H9 (cell line): Measurements from ENCODE around the gene PLLP. TPM values are rescaled to one million over a fixed set of nuclear protein-coding genes. Genes with fewer than 3 reads are reported as not detected.

Experiments used
- DNase-seq: peaks from one replicate; pipeline ENCODE4 v3.0.0-alpha.2; 2017
- H2AFZ ChIP-seq: one replicate; pipeline ENCODE4 v1.6.1; 2013; ENCODE audit warnings: mild to moderate bottlenecking, low read length, control low read depth, moderate library complexity
- H2AK5ac ChIP-seq: 2 replicates; pipeline ENCODE4 v1.6.1; 2013; ENCODE audit warnings: low read length, control low read depth, mixed read lengths; ENCODE audit not compliant: insufficient read length
- H2BK120ac ChIP-seq: one replicate; pipeline ENCODE4 v1.6.1; 2013; ENCODE audit warnings: low read depth, mild to moderate bottlenecking, low read length, control low read depth, inconsistent platforms; ENCODE audit not compliant: poor library complexity, severe bottlenecking
- H2BK12ac ChIP-seq: 2 replicates; pipeline ENCODE4 v1.6.1; 2013; ENCODE audit warnings: low read length, control low read depth, mixed read lengths, low read depth; ENCODE audit not compliant: insufficient read length
- H2BK15ac ChIP-seq: 2 replicates; pipeline ENCODE4 v1.6.1; 2013; ENCODE audit warnings: low read depth, low read length, control low read depth
- H2BK20ac ChIP-seq: one replicate; pipeline ENCODE4 v1.6.1; 2013; ENCODE audit warnings: low read depth, mild to moderate bottlenecking, low read length, control low read depth, inconsistent platforms; ENCODE audit not compliant: poor library complexity, severe bottlenecking
- H2BK5ac ChIP-seq: 2 replicates; pipeline ENCODE4 v1.6.1; 2013; ENCODE audit warnings: low read length, control low read depth, mixed read lengths; ENCODE audit not compliant: insufficient read length
- H3K14ac ChIP-seq: 2 replicates; pipeline ENCODE4 v1.6.1; 2013; ENCODE audit warnings: low read length, control low read depth; ENCODE audit not compliant: insufficient read depth
- H3K18ac ChIP-seq: 2 replicates; pipeline ENCODE4 v1.6.1; 2013; ENCODE audit warnings: low read depth, mild to moderate bottlenecking, mixed read lengths, low read length, control low read depth; ENCODE audit not compliant: insufficient read length
- H3K23ac ChIP-seq: 2 replicates; pipeline ENCODE4 v1.6.1; 2013; ENCODE audit warnings: low read length, control low read depth, mixed read lengths, low read depth; ENCODE audit not compliant: insufficient read length
- H3K23me2 ChIP-seq: 2 replicates; pipeline ENCODE4 v1.6.1; 2013; ENCODE audit warnings: low read depth, mild to moderate bottlenecking, mixed read lengths, low read length, control low read depth; ENCODE audit not compliant: insufficient read length, poor library complexity, severe bottlenecking
- H3K27ac ChIP-seq: 2 replicates; pipeline ENCODE4 v1.5.1; 2013; ENCODE audit warnings: low read length, control low read depth, mixed read lengths, low read depth; ENCODE audit not compliant: insufficient read length
- H3K27me3 ChIP-seq: 2 replicates; pipeline ENCODE4 v1.6.1; 2013; ENCODE audit warnings: low read length, control low read depth, inconsistent platforms; ENCODE audit not compliant: insufficient read depth
- H3K4ac ChIP-seq: 2 replicates; pipeline ENCODE4 v1.6.1; 2013; ENCODE audit warnings: low read depth, mild to moderate bottlenecking, control low read depth, inconsistent platforms, low read length, moderate library complexity
- H3K4me1 ChIP-seq: 2 replicates; pipeline ENCODE4 v1.6.1; 2013; ENCODE audit warnings: low read length, control low read depth, inconsistent platforms; ENCODE audit not compliant: insufficient read depth
- H3K4me2 ChIP-seq: 2 replicates; pipeline ENCODE4 v1.6.1; 2013; ENCODE audit warnings: low read length, control low read depth, mixed read lengths; ENCODE audit not compliant: insufficient read length, insufficient read depth
- H3K56ac ChIP-seq: 2 replicates; pipeline ENCODE4 v1.6.1; 2013; ENCODE audit warnings: low read depth, mild to moderate bottlenecking, mixed read lengths, low read length, control low read depth; ENCODE audit not compliant: insufficient read length
- H3K79me1 ChIP-seq: 2 replicates; pipeline ENCODE4 v1.6.1; 2013; ENCODE audit warnings: low read depth, mild to moderate bottlenecking, moderate library complexity, low read length, control low read depth, inconsistent platforms; ENCODE audit not compliant: insufficient read depth, poor library complexity, severe bottlenecking
- H3K79me2 ChIP-seq: 2 replicates; pipeline ENCODE4 v1.6.1; 2013; ENCODE audit warnings: low read length, control low read depth, inconsistent platforms; ENCODE audit not compliant: insufficient read depth
- H3K9ac ChIP-seq: 2 replicates; pipeline ENCODE4 v1.6.1; 2013; ENCODE audit warnings: low read length, control low read depth, mixed read lengths; ENCODE audit not compliant: insufficient read length; ENCODE audit errors: extremely low read depth
- H3K9me3 ChIP-seq: one replicate; pipeline ENCODE4 v1.6.1; 2013; ENCODE audit warnings: low read depth, low read length, inconsistent platforms; ENCODE audit not compliant: control insufficient read depth
- H3T11ph ChIP-seq: one replicate; pipeline ENCODE4 v1.6.1; 2013; ENCODE audit warnings: mild to moderate bottlenecking, low read length, control low read depth, inconsistent platforms
- H4K20me1 ChIP-seq: one replicate; pipeline ENCODE4 v1.6.1; 2013; ENCODE audit not compliant: control insufficient read depth, insufficient read length, insufficient read depth
- H4K5ac ChIP-seq: 2 replicates; pipeline ENCODE4 v1.6.1; 2013; ENCODE audit warnings: low read depth, mild to moderate bottlenecking, mixed read lengths, low read length, control low read depth; ENCODE audit not compliant: insufficient read length
- H4K8ac ChIP-seq: replicated peaks from 2 replicates; pipeline ENCODE4 v1.6.1; 2013; ENCODE audit warnings: low read length, control low read depth, mixed read lengths, low read depth; ENCODE audit not compliant: insufficient read length
- H4K91ac ChIP-seq: 2 replicates; pipeline ENCODE4 v1.6.1; 2013; ENCODE audit warnings: low read depth, mild to moderate bottlenecking, moderate library complexity, mixed read lengths, low read length, control low read depth; ENCODE audit not compliant: insufficient read length
- H3K27ac Mint-ChIP-seq, 3 experiments: 2 replicates in 2 of 3; 3 replicates in 1 of 3; pipeline ENCODE4 v1.8.0; 2020 to 2021; ENCODE audit warnings: mixed read lengths in 3 of 3, mild to moderate bottlenecking in 1 of 3, moderate library complexity in 1 of 3
- H3K27me3 Mint-ChIP-seq: 2 replicates; pipeline ENCODE4 v1.8.0; 2021; ENCODE audit warnings: low read depth, mild to moderate bottlenecking, moderate library complexity, mixed read lengths
- H3K36me3 Mint-ChIP-seq, 3 experiments: 2 replicates in 2 of 3; 3 replicates in 1 of 3; pipeline ENCODE4 v1.8.0; 2020 to 2021; ENCODE audit warnings: low read depth in 3 of 3, mixed read lengths in 3 of 3; ENCODE audit not compliant: insufficient read depth in 1 of 3
- H3K4me1 Mint-ChIP-seq, 2 experiments: 2 replicates each; pipeline ENCODE4 v1.8.0; 2020; ENCODE audit warnings: mixed read lengths in 2 of 2
- H3K4me3 Mint-ChIP-seq, 2 experiments: 2 replicates in 1 of 2; 3 replicates in 1 of 2; pipeline ENCODE4 v1.8.0; 2020 to 2021; ENCODE audit warnings: mild to moderate bottlenecking in 2 of 2, mixed read lengths in 2 of 2, moderate library complexity in 1 of 2
- H3K9me3 Mint-ChIP-seq, 2 experiments: 2 replicates in 1 of 2; 3 replicates in 1 of 2; pipeline ENCODE4 v1.8.0; 2020; ENCODE audit warnings: mild to moderate bottlenecking in 2 of 2, mixed read lengths in 2 of 2, moderate library complexity in 1 of 2
- CTCF ChIP-seq: fragments of 200-600 bp; sonication (generic); conservative IDR thresholded peaks from 3 replicates; pipeline ENCODE4 v1.8.0; 2021; ENCODE audit warnings: antibody characterized with exemption, mild to moderate bottlenecking
- whole genome bisulfite sequencing: extraction: QIAGEN DNeasy Blood & Tissue Kit; methylation state at CpG from one replicate; pipeline ENCODE4 v1.1.7; 2013; ENCODE audit warnings: missing lambda C conversion rate, low lambda C conversion rate, mixed read lengths; ENCODE audit not compliant: insufficient read length; ENCODE audit errors: extremely low coverage; 5-methylcytosine and 5-hydroxymethylcytosine counted together
- total RNA-seq: library from RNA; stranded (reverse); gene quantifications from 2 replicates; pipeline ENCODE4 v1.2.1, GENCODE V29; 2021

PLLP gene
- total RNA-seq, 1 experiment from 2014 or later, result 1.8 TPM

- peak; percentile 99 for DNase-seq
- Mint-ChIP-seq H3K4me1 (peaks cover 15 to 22% of the 10 kb centered on the region in 2 experiments), H3K27me3 (peaks cover 9% of the 10 kb centered on the region; the same call in 1 of the 2 replicates), H3K27ac (peak overlapping the region in 1 of 3 experiments; percentile 92; a peak in 2 of 7 replicates), H3K4me3 (no peak overlapping the region), H3K9me3 (peaks cover 0 to 2% of the 10 kb centered on the region in 2 experiments; a peak in 1 of 5 replicates), H3K36me3 (no peaks in the 10 kb centered on the region)
- H3K4me1 ChIP-seq, result no peaks in the 10 kb centered on the region
- no peak overlapping the region for H2AK5ac ChIP-seq
- H2BK12ac ChIP-seq, result no peak overlapping the region
- TF ChIP-seq CTCF, result peak; percentile 98
- H3K9me3 ChIP-seq, result no peaks in the 10 kb centered on the region
- H2BK15ac ChIP-seq, result no peak overlapping the region
- peak overlapping the region; percentile 62 for H3K4me2 ChIP-seq
- no peak overlapping the region for H3K27ac ChIP-seq
- no CpG with 5 or more reads among the region's 36 CpGs for WGBS
- H4K5ac ChIP-seq, result no peak overlapping the region
- H2AFZ ChIP-seq, result peak overlapping the region; percentile 35
- H3K27me3 ChIP-seq, result no peaks in the 10 kb centered on the region
- no peak overlapping the region for H4K91ac ChIP-seq
- peaks cover 4% of the 10 kb centered on the region for H3K23me2 ChIP-seq
- no peak overlapping the region for H3K4ac ChIP-seq
- no peak overlapping the region for H3T11ph ChIP-seq
- H3K18ac ChIP-seq, result no peak overlapping the region
- H3K79me2 ChIP-seq, result no peaks in the 10 kb centered on the region
- H4K8ac ChIP-seq, result no peak overlapping the region
- H3K56ac ChIP-seq, result no peak overlapping the region
- no peaks in the 10 kb centered on the region for H3K79me1 ChIP-seq
- H4K20me1 ChIP-seq, result no peaks in the 10 kb centered on the region
- no peak overlapping the region for H3K23ac ChIP-seq
- H2BK5ac ChIP-seq, result no peak overlapping the region
- no peak overlapping the region for H2BK120ac ChIP-seq
- H3K14ac ChIP-seq, result no peak overlapping the region
- H2BK20ac ChIP-seq, result no peak overlapping the region
- peak overlapping the region; percentile 21 for H3K9ac ChIP-seq
Observed at GRCh38 chr16:57300387-57301125, 16.1 kb upstream of the PLLP start.
